ENCODE results near the gene IL17F. TPM values are rescaled to one million over a fixed set of nuclear protein-coding genes. Genes with fewer than 3 reads are reported as not detected.

The IL17F gene
- total RNA-seq, 1 donor from 2014 or later = not detected

GRCh38 chr6:52221302-52221701, 23.0 kb downstream of the IL17F start:
- Histone ChIP-seq H3K4me3 (no peak overlapping the region), H3K4me1 (no peaks in the 10 kb centered on the region), H3K27ac (no peak overlapping the region), H3K9me3 (no peaks in the 10 kb centered on the region), H3K27me3 (no peaks in the 10 kb centered on the region), H3K36me3 (no peaks in the 10 kb centered on the region)
- TF ChIP-seq POLR2A (IDR thresholded peaks at IDR 0.05) (no peak), POLR2AphosphoS5 (IDR thresholded peaks at IDR 0.05; ENCODE audit: insufficient read depth in 1 of 2, low read depth in 1 of 2) (no peak), CTCF (IDR thresholded peaks at IDR 0.05) (no peak)
- DNase-seq (ENCODE audit: extremely low spot score in 2 of 2) = no peak
- intact Hi-C loops (cut with DNase I) = no loop called here

GRCh38 chr6:52217761-52218160, 26.5 kb downstream of the IL17F start:
- TF ChIP-seq CTCF (IDR thresholded peaks at IDR 0.05) (no peak), POLR2A (IDR thresholded peaks at IDR 0.05) (no peak), POLR2AphosphoS5 (IDR thresholded peaks at IDR 0.05; ENCODE audit: insufficient read depth in 1 of 2, low read depth in 1 of 2) (no peak)
- DNase-seq (ENCODE audit: extremely low spot score in 2 of 2) = no peak
- no peaks in the 10 kb centered on the region for H3K9me3 ChIP-seq
- H3K4me1 ChIP-seq = no peaks in the 10 kb centered on the region
- intact Hi-C loops (cut with DNase I) = no loop called here
- H3K36me3 ChIP-seq = no peaks in the 10 kb centered on the region
- no peaks in the 10 kb centered on the region for H3K27me3 ChIP-seq
- no peak overlapping the region for H3K27ac ChIP-seq
- H3K4me3 ChIP-seq = no peak overlapping the region

- H3K9me3 ChIP-seq = no peaks in the 10 kb centered on the region
- no peaks in the 10 kb centered on the region for H3K4me1 ChIP-seq
- intact Hi-C loops (cut with DNase I) = no loop called here
- no peak overlapping the region for H3K27ac ChIP-seq
- no peaks in the 10 kb centered on the region for H3K27me3 ChIP-seq
- no peak for TF ChIP-seq POLR2AphosphoS5 (IDR thresholded peaks at IDR 0.05; ENCODE audit: insufficient read depth in 1 of 2, low read depth in 1 of 2)
- TF ChIP-seq POLR2A (IDR thresholded peaks at IDR 0.05) = no peak
- no peak for TF ChIP-seq CTCF (IDR thresholded peaks at IDR 0.05)
- H3K4me3 ChIP-seq = no peak overlapping the region
- H3K36me3 ChIP-seq = no peaks in the 10 kb centered on the region
- DNase-seq (ENCODE audit: extremely low spot score in 2 of 2) = no peak
Measured at GRCh38 chr6:52216932-52217575, 27.2 kb downstream of the IL17F start.

GRCh38 chr6:52215787-52216186, 28.5 kb downstream of the IL17F start:
- intact Hi-C loops (cut with DNase I) = no loop called here

More at GRCh38 chr6:52215787-52216186, 28.5 kb downstream of the IL17F start:
- TF ChIP-seq POLR2AphosphoS5 (IDR thresholded peaks at IDR 0.05; ENCODE audit: insufficient read depth in 1 of 2, low read depth in 1 of 2) (no peak), CTCF (IDR thresholded peaks at IDR 0.05) (no peak), POLR2A (IDR thresholded peaks at IDR 0.05) (no peak)
- H3K9me3 ChIP-seq = no peaks in the 10 kb centered on the region
- H3K36me3 ChIP-seq = no peaks in the 10 kb centered on the region
- no peak overlapping the region for H3K4me3 ChIP-seq
- no peak overlapping the region for H3K27ac ChIP-seq
- no peak for DNase-seq (ENCODE audit: extremely low spot score in 2 of 2)
- H3K4me1 ChIP-seq = no peaks in the 10 kb centered on the region
- no peaks in the 10 kb centered on the region for H3K27me3 ChIP-seq
